Retinal pigment epithelial cell (primary cell): ENCODE results near the gene ROR2.

Experiments used
- DNase-seq: peaks from one replicate; pipeline ENCODE4 v3.0.0-alpha.2; 2010; ENCODE audit warnings: low read depth
- H3K4me3 ChIP-seq: 2 replicates; pipeline ENCODE4 v1.5.1; 2011; ENCODE audit warnings: mild to moderate bottlenecking, low read length, control low read depth, moderate library complexity
- CTCF ChIP-seq: conservative IDR thresholded peaks from 2 replicates; pipeline ENCODE4 v1.5.1; 2011; ENCODE audit warnings: low read depth, low read length, control low read depth, inconsistent platforms

ROR2 gene

GRCh38 chr9:91900797-91901177, 49.2 kb downstream of the ROR2 start:
- DNase-seq = no peak
- TF ChIP-seq CTCF = no peak

GRCh38 chr9:91900055-91900796, 49.8 kb downstream of the ROR2 start:
- TF ChIP-seq CTCF = no peak
- H3K4me3 ChIP-seq = no peak overlapping the region
- DNase-seq = no peak

More at GRCh38 chr9:91900797-91901177, 49.2 kb downstream of the ROR2 start:
- H3K4me3 ChIP-seq = no peak overlapping the region

- TF ChIP-seq CTCF = no peak
- DNase-seq = no peak
- no peak overlapping the region for H3K4me3 ChIP-seq
Measured at GRCh38 chr9:91899594-91899993, 50.4 kb downstream of the ROR2 start.

GRCh38 chr9:91899219-91899563, 50.8 kb downstream of the ROR2 start:
- no peak overlapping the region for H3K4me3 ChIP-seq
- TF ChIP-seq CTCF = no peak
- no peak for DNase-seq

- peak; percentile 62 for DNase-seq
- no peak overlapping the region for H3K4me3 ChIP-seq
- no peak for TF ChIP-seq CTCF
Measured at GRCh38 chr9:91898451-91899218, 51.4 kb downstream of the ROR2 start.

GRCh38 chr9:91897201-91897600, 52.8 kb downstream of the ROR2 start:
- no peak for TF ChIP-seq CTCF
- DNase-seq = no peak
- H3K4me3 ChIP-seq = no peak overlapping the region
